Lung microvascular endothelial cell (primary cell): Measurements from ENCODE around the gene C4orf33. TPM values are rescaled to one million over a fixed set of nuclear protein-coding genes. Genes with fewer than 3 reads are reported as not detected.

Experiments
- DNase-seq, 2 donors: peaks; one replicate each; pipeline versions ENCODE4 v3.0.0 to v3.0.0-alpha.2; 2010; ENCODE audit warnings: low read depth in 2 of 2
- total RNA-seq: library from RNA; depleted of rRNA; stranded (reverse); fragments of >200 nt; gene quantifications from 2 replicates; pipeline ENCODE4 v1.2.1, GENCODE V29; 2014

C4orf33 gene
- total RNA-seq, 1 donor from 2014 or later: 1.6 TPM

DNA sequence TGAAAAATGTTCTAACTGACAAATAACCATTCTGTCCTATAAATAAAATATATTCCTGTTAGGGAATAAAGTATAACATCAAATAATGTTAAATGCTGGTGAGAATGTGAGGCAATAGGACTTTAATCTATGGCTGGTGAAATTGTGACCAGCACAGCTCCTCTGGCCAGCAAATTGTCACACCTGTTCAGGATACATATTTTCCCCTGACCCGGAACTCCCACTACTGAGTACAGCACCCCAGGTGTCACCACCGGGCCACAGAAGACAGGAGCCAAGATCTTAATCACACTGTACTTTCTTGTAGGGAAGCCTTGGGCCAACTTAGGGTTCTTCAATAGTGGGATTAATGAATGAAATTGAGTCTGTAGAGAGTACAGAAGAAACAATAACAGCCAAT lies 33.2 kb downstream of the C4orf33 start:
- DNase-seq: no peak

DNA sequence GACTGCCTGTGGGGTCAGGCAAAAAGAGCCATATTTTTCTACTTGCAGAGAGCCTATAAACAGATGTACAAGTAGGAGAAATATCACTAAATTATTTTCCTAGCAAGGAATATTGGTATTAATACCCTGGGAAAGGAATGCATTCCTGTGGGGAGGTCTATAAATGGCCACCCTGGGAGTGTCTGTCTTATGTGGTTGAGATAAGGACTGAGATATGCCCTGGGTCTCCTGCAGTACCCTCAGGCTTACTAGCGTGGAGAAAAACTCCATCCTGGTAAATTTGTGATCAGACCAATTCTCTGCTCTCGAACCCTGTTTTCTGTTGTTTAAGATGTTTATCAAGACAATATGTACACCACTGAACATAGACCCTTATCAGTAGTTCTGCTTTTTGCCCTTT lies 35.4 kb downstream of the C4orf33 start:
- no peak for DNase-seq

DNA sequence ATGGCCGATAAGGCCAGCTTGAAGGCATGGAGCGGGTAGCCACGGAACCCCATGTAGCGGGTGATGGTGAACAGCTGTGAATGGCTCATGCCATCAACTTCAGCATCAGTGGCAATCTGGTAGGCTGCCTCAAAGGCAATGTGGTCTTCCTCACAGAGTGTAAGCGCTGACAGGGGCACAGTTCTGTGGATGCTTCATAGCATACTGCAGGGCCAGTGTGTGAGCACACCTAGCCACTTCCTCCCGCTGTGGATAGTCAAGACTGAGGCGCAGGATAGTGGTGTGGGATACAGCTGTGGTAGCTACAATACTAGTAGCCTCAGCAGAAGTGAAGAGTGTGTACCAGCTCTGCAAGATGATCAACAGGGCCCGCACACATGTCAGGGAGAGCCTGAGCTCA lies 40.5 kb downstream of the C4orf33 start:
- DNase-seq: no peak

DNA sequence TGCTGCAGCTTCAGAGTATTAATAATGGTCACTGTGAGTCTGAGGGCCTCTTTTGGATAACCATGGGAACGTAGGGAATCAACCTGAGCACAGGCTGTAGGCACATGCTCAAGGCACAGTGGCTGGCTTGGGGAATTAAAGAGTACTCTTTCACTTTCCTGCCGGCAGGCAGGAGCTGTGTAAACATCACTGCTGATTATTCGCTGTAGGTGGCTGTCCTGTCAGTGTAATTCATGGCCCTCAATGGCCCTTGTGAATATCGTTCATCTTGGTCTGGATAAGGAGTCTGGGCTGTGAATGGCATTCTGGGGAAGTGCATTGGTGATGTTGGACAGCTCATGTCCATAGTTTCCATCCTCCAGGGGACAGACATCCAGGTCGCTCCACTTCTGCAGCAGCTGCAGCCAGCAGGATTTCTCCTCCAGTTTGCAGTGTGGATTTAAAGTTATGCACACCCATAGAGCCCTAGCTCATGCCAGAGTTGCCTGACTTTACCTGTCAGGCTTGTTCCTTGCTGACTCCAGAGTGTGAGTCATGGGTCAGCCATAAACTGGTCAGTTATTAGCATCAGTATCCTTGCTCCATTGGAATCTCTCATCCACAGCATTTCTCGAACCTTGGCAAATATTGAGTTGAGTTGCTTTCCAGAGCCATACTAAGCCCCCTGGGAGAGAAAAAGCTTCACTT lies 43.0 kb downstream of the C4orf33 start:
- DNase-seq: no peak

DNA sequence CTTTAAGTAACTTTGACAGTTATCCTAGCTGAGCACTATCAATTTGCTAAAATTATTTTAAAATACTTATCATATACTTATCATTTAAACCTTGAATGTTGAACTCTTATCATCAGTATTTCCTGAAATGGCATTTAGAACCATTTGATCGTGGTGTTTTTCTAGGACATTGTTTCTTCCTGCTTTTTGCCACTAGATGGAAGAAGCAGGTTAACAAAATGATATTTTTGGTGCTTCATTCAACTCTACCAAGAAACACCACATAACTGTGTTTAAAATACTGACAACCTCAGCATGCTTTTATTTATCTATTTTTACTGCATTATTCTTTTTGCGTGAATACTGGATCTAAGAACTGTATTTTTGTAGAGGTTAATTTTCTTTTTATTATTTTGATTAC lies 44.6 kb downstream of the C4orf33 start:
- peak in 1 of 2 donors; percentile 47 for DNase-seq

DNA sequence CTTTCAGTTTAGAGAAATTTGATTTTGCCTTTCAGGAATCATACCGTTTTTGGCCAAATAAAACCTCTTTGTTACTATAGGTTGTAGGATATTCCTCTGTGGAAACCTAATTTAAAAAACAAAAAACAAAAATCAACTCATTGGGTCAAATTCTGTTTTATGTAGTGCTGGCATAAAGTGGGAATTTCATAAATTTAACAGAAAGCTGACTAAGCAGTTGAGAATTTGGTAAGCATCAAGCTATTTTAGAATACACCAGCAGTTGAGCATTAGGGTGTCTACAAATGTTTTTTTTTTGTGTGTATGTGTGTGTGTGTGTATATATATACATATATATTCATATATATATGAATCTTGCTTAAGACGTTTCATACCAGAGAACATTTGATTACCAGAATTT lies 47.4 kb downstream of the C4orf33 start:
- no peak for DNase-seq

DNA sequence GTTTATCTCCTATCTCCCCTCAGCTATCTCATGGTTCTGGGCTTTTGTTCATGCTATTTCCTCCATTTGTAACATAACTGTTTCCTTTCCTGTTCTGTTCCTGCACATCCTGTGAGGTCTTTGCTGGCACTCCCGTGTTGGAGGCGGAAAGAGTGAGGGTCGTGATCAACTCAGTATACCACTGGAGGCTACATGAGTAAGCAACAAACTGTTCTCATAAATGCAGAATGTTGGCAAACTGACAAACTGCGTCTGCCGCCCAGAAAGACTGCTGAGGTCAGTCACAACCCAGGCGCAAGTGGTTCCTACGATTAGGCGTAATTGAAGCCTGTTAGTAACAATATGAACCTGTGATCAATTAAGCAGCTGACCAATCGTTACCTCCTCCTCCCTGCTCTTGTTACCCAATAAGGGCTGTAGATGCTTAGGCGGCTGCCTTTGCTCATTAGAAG lies 48.8 kb downstream of the C4orf33 start:
- DNase-seq: peak; percentile 52 to 93

DNA sequence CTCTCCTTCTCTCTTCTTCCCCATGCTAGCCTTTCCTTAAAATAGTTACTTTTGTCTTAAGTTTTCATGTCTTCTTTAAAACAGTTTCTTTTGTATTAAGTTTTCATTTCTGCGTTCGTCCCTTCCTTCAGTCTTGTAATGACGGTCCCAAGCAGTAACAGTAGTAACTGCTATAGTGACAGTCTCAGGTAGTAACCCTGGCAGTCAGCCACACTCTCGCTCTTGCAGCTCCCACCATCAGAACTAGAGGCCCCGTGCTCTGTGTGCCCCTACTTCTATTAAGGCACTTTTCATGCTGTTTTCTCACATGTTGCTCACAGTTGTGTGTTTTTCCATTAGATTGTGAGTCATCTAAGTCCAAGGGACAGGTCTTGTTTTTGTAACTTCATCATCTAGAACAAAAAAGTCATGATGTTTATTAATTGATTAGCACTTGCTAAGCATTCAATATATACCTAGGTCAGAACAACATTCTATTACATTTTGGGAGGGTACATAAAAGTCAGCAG lies 49.3 kb downstream of the C4orf33 start:
- DNase-seq: peak in 1 of 2 donors; percentile 72

DNA sequence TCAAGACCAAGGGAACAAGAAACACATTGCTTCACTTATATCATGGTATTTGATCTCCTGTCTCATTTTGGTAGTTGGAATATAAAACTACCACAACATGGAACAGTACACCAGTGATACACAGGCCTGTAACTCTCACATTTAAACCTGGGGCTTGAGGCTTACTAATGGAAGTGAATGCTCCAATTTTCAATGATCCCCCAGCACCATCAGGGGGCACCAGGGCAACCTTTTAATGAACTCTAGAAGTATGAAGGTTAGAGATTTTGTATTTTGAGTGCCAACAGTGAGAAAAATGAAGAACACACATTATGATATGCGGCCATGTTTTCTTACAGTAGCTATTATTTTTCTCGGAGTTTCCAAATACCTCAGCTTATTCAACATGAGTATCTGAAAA lies 50.7 kb downstream of the C4orf33 start:
- no peak for DNase-seq

DNA sequence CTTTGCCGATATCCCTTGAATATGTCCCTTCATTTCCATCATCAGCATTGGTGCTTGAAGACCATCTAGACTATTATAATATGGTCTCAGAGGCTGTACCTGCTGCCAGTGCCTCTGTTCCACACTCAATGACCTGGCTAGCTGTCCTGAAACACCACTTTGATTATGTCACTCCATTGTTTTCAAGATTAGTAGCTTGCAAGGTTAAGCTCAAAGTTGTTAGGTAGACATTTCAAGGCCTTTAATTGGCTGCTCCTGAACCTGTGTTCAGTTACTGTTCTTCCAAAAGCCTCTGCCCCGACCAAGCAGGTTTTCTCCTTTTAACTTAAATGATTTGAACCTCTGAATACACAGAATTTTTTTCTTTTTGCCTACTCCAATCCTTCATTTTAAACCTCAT lies 52.9 kb downstream of the C4orf33 start:
- no peak for DNase-seq

DNA sequence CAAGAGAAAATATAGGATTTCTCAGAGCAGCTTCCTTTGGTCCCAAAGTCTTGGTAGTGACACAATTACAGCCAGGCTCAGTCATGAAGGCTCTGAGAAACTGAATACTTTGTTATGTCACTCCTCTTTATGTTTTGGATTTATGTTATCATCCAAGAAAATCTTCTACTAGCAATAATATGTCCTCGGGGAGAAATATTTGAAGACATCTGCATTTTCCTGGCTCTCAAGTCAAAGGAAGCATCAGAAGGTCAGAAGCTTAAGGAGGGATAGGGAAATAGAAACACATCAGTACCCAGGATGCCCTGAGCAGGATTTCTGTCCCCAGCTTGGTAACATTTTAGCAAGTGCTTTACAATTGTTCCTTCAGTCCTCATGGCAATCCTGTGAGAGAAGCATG lies 54.0 kb downstream of the C4orf33 start:
- DNase-seq: no peak

DNA sequence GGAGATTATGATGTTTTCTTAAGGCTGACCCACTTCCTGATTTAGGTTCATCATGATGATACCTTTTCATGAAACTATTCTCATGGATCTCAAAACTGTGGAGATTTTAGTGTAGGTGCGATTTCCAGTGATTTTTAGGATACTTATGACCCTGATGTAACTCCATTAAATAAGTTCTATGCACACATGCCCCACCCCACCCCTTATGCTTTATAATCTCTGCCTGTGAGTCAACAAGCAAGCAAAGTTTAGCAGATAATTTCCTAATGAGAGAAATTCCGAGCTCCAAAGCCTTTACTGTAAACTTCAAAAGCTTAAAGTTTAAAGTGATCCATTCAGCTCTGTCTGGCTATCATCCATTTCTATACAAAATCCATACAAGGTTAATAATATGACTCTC lies 56.4 kb downstream of the C4orf33 start:
- DNase-seq: no peak

DNA sequence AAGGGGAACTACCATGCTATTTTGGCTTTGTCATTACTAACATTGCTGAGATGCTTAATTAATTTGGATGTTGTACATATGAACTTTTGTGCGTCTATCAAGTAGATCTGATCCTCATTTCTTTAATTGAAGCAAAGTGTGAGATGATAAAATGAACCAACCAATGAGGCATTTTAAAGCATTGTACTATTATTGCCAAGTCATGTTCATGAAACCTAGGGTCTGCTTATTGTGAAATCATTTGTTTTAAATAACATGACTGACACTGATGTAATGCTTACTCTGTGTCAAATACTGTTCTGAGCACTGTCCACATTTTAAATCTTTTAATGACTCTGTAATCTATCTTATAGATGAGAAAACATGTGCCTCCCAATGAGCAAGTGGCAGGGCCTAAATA lies 57.7 kb downstream of the C4orf33 start:
- no peak for DNase-seq

DNA sequence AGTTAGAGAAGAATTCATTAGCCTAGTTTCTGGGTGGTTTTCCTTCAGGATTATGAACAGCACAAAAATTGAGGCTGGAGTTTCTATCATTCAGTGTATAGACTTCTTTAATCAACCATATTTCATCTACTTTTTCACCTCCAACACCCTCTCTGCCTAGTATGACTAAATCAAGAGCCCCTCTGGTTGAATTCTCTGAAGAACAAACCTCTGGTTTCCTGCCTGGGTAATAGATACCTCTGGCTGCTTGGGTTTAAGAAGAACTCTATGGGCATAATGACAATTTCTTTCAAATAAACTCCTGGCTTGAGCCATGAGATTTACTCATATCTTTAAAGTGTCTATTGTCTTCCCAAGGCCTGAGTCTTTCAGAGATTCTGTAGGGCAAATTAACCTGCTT lies 66.5 kb downstream of the C4orf33 start:
- DNase-seq: no peak

DNA sequence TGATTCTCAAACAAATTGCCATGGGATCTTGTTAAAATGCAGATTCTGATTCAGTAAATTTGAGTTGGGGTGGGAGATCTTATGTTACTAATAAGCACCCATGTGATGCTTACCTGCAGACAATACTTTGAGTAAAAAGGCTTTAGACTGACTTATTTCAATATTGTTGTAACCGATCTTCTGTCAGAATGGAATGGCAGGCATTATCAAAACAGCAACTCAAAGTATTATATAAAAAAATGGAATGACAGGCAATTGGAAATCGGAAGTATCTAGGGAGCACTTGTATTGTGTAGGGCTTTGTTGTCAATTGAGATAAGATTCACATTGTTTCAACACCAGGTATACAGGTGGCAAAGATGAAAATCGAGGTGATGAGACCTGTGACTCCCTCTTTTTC lies 67.5 kb downstream of the C4orf33 start:
- no peak for DNase-seq

DNA sequence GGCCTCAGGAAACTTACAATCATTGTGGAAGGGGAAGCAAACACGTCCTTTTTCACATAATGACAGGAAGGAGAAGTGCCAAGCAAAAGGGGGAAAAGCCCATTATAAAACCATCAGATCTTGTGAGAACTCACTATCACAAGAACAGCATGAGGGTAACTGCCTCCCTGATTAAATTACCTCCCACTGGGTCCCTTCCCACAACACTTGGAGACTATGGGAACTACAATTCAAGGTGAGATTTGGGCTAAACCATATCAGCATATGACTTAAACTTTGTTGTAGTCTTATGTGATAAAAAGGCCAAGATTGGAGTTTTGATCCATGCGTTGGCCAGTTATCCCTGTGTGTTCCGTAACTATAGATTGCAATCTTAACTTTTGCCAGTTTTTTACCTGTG lies 68.3 kb downstream of the C4orf33 start:
- no peak for DNase-seq

Other genes starting within 250 kb of the C4orf33 start
- 6.7 and 7.0 TPM in 2 replicates for gene SCLT1, start 2.6 kb upstream of the C4orf33 start, total RNA-seq